HepG2 (cell line): ENCODE results near the gene CTU2. TPM values are rescaled to one million over a fixed set of nuclear protein-coding genes. Genes with fewer than 3 reads are reported as not detected.
A peak's percentile ranks its signal among the peaks of the same experiment; 100 is the strongest.

Experiments used
- CENPT ChIP-seq: sonication (generic); formaldehyde crosslinking; IDR thresholded peaks from 2 replicates; pipeline ENCODE4 v1.8.0; 2022; ENCODE audit warnings: low read depth, mild to moderate bottlenecking, moderate library complexity, missing genetic modification reagents
- HNF4A ChIP-seq: sonication (generic); formaldehyde crosslinking; IDR thresholded peaks from 2 replicates; pipeline ENCODE4 v1.4.0; 2020; ENCODE audit warnings: missing genetic modification reagents
- KDM1A ChIP-seq: IDR thresholded peaks from 2 replicates; pipeline ENCODE4 v1.6.1; 2016; ENCODE audit warnings: missing compliant biosample characterization
- KLF13 ChIP-seq: sonication (generic); formaldehyde crosslinking; IDR thresholded peaks from 2 replicates; pipeline ENCODE4 v1.4.0; 2020; ENCODE audit warnings: mild to moderate bottlenecking, missing genetic modification reagents
- MEF2D ChIP-seq: sonication (generic); formaldehyde crosslinking; IDR thresholded peaks from 2 replicates; pipeline ENCODE4 v1.5.1; 2020; ENCODE audit warnings: mild to moderate bottlenecking, missing genetic modification reagents
- NFATC3 ChIP-seq: sonication (generic); formaldehyde crosslinking; IDR thresholded peaks from 2 replicates; pipeline ENCODE4 v1.5.1; 2020; ENCODE audit warnings: mild to moderate bottlenecking, missing genetic modification reagents
- PHF21A ChIP-seq: sonication (generic); formaldehyde crosslinking; IDR thresholded peaks from 2 replicates; pipeline ENCODE4 v1.5.0; 2020; ENCODE audit warnings: mild to moderate bottlenecking, missing genetic modification reagents
- ZBTB14 ChIP-seq: sonication (generic); formaldehyde crosslinking; IDR thresholded peaks from 2 replicates; pipeline ENCODE4 v1.4.0; 2020; ENCODE audit warnings: missing genetic modification reagents
- ZBTB20 ChIP-seq: sonication (generic); formaldehyde crosslinking; IDR thresholded peaks from 2 replicates; pipeline ENCODE4 v1.8.1; 2023; ENCODE audit warnings: missing genetic modification reagents, low read depth, mild to moderate bottlenecking, borderline replicate concordance
- ZBTB7A ChIP-seq: sonication (generic); formaldehyde crosslinking; IDR thresholded peaks from 2 replicates; pipeline ENCODE4 v1.8.0; 2022; ENCODE audit warnings: mild to moderate bottlenecking, missing genetic modification reagents
- ZFYVE20 ChIP-seq: sonication (generic); formaldehyde crosslinking; IDR thresholded peaks from 2 replicates; pipeline ENCODE4 v1.8.0; 2023; ENCODE audit warnings: low read depth, mild to moderate bottlenecking, moderate library complexity, missing genetic modification reagents, borderline replicate concordance
- ZMYM3 ChIP-seq: sonication (generic); formaldehyde crosslinking; IDR thresholded peaks from 2 replicates; pipeline ENCODE4 v1.5.1; 2020; ENCODE audit warnings: mild to moderate bottlenecking, missing genetic modification reagents
- ZNF101 ChIP-seq: sonication (generic); formaldehyde crosslinking; IDR thresholded peaks from 2 replicates; pipeline ENCODE4 v1.4.0; 2020; ENCODE audit warnings: mild to moderate bottlenecking, low read depth, missing genetic modification reagents, borderline replicate concordance
- ZNF121 ChIP-seq: sonication (generic); formaldehyde crosslinking; IDR thresholded peaks from 2 replicates; pipeline ENCODE4 v1.5.0; 2020; ENCODE audit warnings: mild to moderate bottlenecking, missing genetic modification reagents
- ZNF275 ChIP-seq: sonication (generic); formaldehyde crosslinking; IDR thresholded peaks from 2 replicates; pipeline ENCODE4 v1.8.0; 2022; ENCODE audit warnings: missing genetic modification reagents, mild to moderate bottlenecking, inconsistent platforms, borderline replicate concordance
- ZNF432 ChIP-seq: sonication (generic); formaldehyde crosslinking; IDR thresholded peaks from 2 replicates; pipeline ENCODE4 v1.5.0; 2020; ENCODE audit warnings: missing genetic modification reagents, mild to moderate bottlenecking, borderline replicate concordance
- ZNF674 ChIP-seq: sonication (generic); formaldehyde crosslinking; IDR thresholded peaks from 2 replicates; pipeline ENCODE4 v1.5.0; 2020; ENCODE audit warnings: low read depth, mild to moderate bottlenecking, missing genetic modification reagents
- polyA plus RNA-seq, 8 experiments: library from polyadenylated mRNA; depleted of rRNA in 3 of 8; stranded (reverse) in 7 of 8; unstranded in 1 of 8; fragments of >200 nt; fragmentation: Illumina TruSeq in 4 of 8; extraction: Trizol in 4 of 8; gene quantifications; 2 replicates each; pipeline versions ENCODE4 v1.2.1 to v1.2.3, GENCODE V29; 2011 to 2016; ENCODE audit warnings: low read depth in 4 of 8, missing spikeins in 1 of 8, mixed read lengths in 1 of 8; ENCODE audit not compliant: insufficient read depth in 1 of 8
- total RNA-seq, 5 experiments: library from RNA; depleted of rRNA; stranded (reverse); fragments of >200 nt; fragmentation: Illumina TruSeq; extraction: Trizol; gene quantifications; 2 replicates each; pipeline ENCODE4 v1.2.3, GENCODE V29; 2016; ENCODE audit warnings: low read depth in 1 of 5
- TF ChIP-seq, protein P1 (sequence below): sonication (generic); formaldehyde crosslinking; IDR thresholded peaks from 2 replicates; pipeline ENCODE4 v1.4.0; 2020; ENCODE audit warnings: missing genetic modification reagents, low read depth, mild to moderate bottlenecking, borderline replicate concordance
- TF ChIP-seq, protein P2 (sequence below): sonication (generic); formaldehyde crosslinking; IDR thresholded peaks from 2 replicates; pipeline ENCODE4 v1.4.0; 2020; ENCODE audit warnings: mild to moderate bottlenecking, missing genetic modification reagents
- TF ChIP-seq, protein P3 (sequence below), 2 experiments: sonication (generic) in 1 of 2; formaldehyde crosslinking in 1 of 2; IDR thresholded peaks; 2 replicates each; pipeline versions ENCODE4 v1.4.0 to v1.6.1; 2016 to 2020; ENCODE audit warnings: borderline replicate concordance in 1 of 2, low read depth in 1 of 2, mild to moderate bottlenecking in 1 of 2, missing genetic modification reagents in 1 of 2

CTU2 gene
- total and polyA plus RNA-seq, 2 of the 13 experiments (the other 11 are each of a cell fraction or from before 2014, with no cell fraction given): 13.3 to 21.9 TPM

GRCh38 chr16:88680554-88681083, 25.7 kb upstream of the CTU2 start (continued):
- TF ChIP-seq, protein P1, sequence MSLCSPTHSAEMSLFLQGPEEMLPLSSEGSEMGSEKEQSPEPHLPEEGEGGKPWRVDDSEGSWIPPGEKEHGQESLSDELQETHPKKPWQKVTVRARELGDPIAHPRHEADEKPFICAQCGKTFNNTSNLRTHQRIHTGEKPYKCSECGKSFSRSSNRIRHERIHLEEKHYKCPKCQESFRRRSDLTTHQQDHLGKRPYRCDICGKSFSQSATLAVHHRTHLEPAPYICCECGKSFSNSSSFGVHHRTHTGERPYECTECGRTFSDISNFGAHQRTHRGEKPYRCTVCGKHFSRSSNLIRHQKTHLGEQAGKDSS (CRISPR knock-in tag): 0 out of 2 replicates have a peak, but pooled peaks have one; percentile 18
- TF ChIP-seq ZFYVE20 (CRISPR knock-in tag): 0 out of 2 replicates have a peak, but pooled peaks have one; percentile 64
- no peak for TF ChIP-seq ZNF101 (CRISPR knock-in tag)
- no peak for TF ChIP-seq MEF2D
- TF ChIP-seq KLF13 (CRISPR knock-in tag): no peak
- 0 out of 2 replicates have a peak, but pooled peaks have one; percentile 48 for TF ChIP-seq ZBTB7A (CRISPR knock-in tag)
- no peak for TF ChIP-seq ZNF432
- 0 out of 2 replicates have a peak, but pooled peaks have one; percentile 25 for TF ChIP-seq PHF21A (CRISPR knock-in tag)
- TF ChIP-seq ZNF275 (CRISPR knock-in tag): 0 out of 2 replicates have a peak, but pooled peaks have one; percentile 3
- TF ChIP-seq ZNF121: 0 out of 2 replicates have a peak, but pooled peaks have one; percentile 45
- no peak for TF ChIP-seq ZNF674 (CRISPR knock-in tag)
- no peak for TF ChIP-seq ZBTB14 (CRISPR knock-in tag)
- 0 out of 2 replicates have a peak, but pooled peaks have one; percentile 8 for TF ChIP-seq NFATC3 (CRISPR knock-in tag)
- TF ChIP-seq, protein P2, sequence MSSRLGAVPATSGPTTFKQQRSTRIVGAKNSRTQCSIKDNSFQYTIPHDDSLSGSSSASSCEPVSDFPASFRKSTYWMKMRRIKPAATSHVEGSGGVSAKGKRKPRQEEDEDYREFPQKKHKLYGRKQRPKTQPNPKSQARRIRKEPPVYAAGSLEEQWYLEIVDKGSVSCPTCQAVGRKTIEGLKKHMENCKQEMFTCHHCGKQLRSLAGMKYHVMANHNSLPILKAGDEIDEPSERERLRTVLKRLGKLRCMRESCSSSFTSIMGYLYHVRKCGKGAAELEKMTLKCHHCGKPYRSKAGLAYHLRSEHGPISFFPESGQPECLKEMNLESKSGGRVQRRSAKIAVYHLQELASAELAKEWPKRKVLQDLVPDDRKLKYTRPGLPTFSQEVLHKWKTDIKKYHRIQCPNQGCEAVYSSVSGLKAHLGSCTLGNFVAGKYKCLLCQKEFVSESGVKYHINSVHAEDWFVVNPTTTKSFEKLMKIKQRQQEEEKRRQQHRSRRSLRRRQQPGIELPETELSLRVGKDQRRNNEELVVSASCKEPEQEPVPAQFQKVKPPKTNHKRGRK (CRISPR knock-in tag): no peak
- peak; percentile 41 for TF ChIP-seq HNF4A
- no peak for TF ChIP-seq CENPT (CRISPR knock-in tag)
- TF ChIP-seq ZBTB20 (CRISPR knock-in tag): no peak
- TF ChIP-seq, protein P3, sequence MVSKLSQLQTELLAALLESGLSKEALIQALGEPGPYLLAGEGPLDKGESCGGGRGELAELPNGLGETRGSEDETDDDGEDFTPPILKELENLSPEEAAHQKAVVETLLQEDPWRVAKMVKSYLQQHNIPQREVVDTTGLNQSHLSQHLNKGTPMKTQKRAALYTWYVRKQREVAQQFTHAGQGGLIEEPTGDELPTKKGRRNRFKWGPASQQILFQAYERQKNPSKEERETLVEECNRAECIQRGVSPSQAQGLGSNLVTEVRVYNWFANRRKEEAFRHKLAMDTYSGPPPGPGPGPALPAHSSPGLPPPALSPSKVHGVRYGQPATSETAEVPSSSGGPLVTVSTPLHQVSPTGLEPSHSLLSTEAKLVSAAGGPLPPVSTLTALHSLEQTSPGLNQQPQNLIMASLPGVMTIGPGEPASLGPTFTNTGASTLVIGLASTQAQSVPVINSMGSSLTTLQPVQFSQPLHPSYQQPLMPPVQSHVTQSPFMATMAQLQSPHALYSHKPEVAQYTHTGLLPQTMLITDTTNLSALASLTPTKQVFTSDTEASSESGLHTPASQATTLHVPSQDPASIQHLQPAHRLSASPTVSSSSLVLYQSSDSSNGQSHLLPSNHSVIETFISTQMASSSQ (IDR thresholded peaks at IDR 0.05; ENCODE audit: low read depth): no peak
- TF ChIP-seq, protein P3 (CRISPR knock-in tag; IDR thresholded peaks at IDR 0.05; ENCODE audit: borderline replicate concordance): no peak
- TF ChIP-seq ZMYM3 (CRISPR knock-in tag): peak; percentile 16; the same call in 1 of the 2 replicates
- no peak for TF ChIP-seq KDM1A (CRISPR knock-in tag)
